T-helper 1 cell treated with Interleukin-12 subunit alpha and Interleukin-12 subunit beta and Interleukin-4 antibody, amounts not matched to agents 30 ng/mL and 1 ng/mL, for 36 hours (primary cell): ENCODE results near the gene NFATC4. TPM values are rescaled to one million over a fixed set of nuclear protein-coding genes. Genes with fewer than 3 reads are reported as not detected.

ENCODE experiments used
- intact Hi-C: fragments of 100-400 bp; cut with micrococcal nuclease; formaldehyde crosslinking; loops from one replicate; pipeline ENCODE4 v1.15.1; 2024
- total RNA-seq: library from RNA; stranded (reverse); gene quantifications from 2 replicates; pipeline ENCODE4 v1.2.3, GENCODE V29; 2022

NFATC4 gene
- total RNA-seq, 1 donor from 2014 or later, result not detected

- intact Hi-C loops, result no loop called here
Observed at GRCh38 chr14:24426912-24427536, 59.0 kb downstream of the NFATC4 start.

GRCh38 chr14:24427537-24428508 lies 59.8 kb downstream of the NFATC4 start:
- intact Hi-C loops, result no loop called here

GRCh38 chr14:24428628-24429394 lies 60.8 kb downstream of the NFATC4 start:
- intact Hi-C loops, result no loop called here

Other genes starting within 250 kb of the NFATC4 start
- 1.1 and 1.7 TPM in 2 replicates for gene FITM1, start 237.5 kb upstream of the NFATC4 start, total RNA-seq
- gene PSME1, start 232.0 kb upstream of the NFATC4 start, total RNA-seq, result 545 and 567 TPM in 2 replicates
- 17.9 and 18.2 TPM in 2 replicates for gene EMC9, start 226.6 kb upstream of the NFATC4 start, total RNA-seq
- gene PSME2, start 221.6 kb upstream of the NFATC4 start, total RNA-seq, result 802 and 822 TPM in 2 replicates
- gene RNF31, start 220.7 kb upstream of the NFATC4 start, total RNA-seq, result 145 and 153 TPM in 2 replicates
- 304 and 321 TPM in 2 replicates for gene IRF9, start 206.9 kb upstream of the NFATC4 start, total RNA-seq
- 72.3 and 78.3 TPM in 2 replicates for gene REC8, start 196.1 kb upstream of the NFATC4 start, total RNA-seq
- gene IPO4, start 179.4 kb upstream of the NFATC4 start, total RNA-seq, result 48.1 and 50.6 TPM in 2 replicates
- gene TM9SF1, start 172.7 kb upstream of the NFATC4 start, total RNA-seq, result 35.8 and 45.3 TPM in 2 replicates
- gene TSSK4, start 162.5 kb upstream of the NFATC4 start, total RNA-seq, result 0.27 and 0.83 TPM in 2 replicates
- gene CHMP4A, start 154.7 kb upstream of the NFATC4 start, total RNA-seq, result 96.5 and 104 TPM in 2 replicates
- 11.8 and 14.5 TPM in 2 replicates for gene MDP1, start 152.1 kb upstream of the NFATC4 start, total RNA-seq
- 187 and 191 TPM in 2 replicates for gene NEDD8, start 135.8 kb upstream of the NFATC4 start, total RNA-seq
- gene GMPR2, start 135.3 kb upstream of the NFATC4 start, total RNA-seq, result 58.0 and 71.9 TPM in 2 replicates
- 148 and 151 TPM in 2 replicates for gene TINF2, start 125.6 kb upstream of the NFATC4 start, total RNA-seq
- 6.4 and 6.7 TPM in 2 replicates for gene TGM1, start 105.0 kb upstream of the NFATC4 start, total RNA-seq
- gene RABGGTA, start 96.6 kb upstream of the NFATC4 start, total RNA-seq, result 51.6 and 55.3 TPM in 2 replicates
- 23.3 and 25.2 TPM in 2 replicates for gene DHRS1, start 68.4 kb upstream of the NFATC4 start, total RNA-seq
- gene NOP9, start 68.3 kb upstream of the NFATC4 start, total RNA-seq, result 40.1 and 42.6 TPM in 2 replicates
- 23.7 and 27.8 TPM in 2 replicates for gene CIDEB, start 60.2 kb upstream of the NFATC4 start, total RNA-seq
- gene LTB4R2, start 58.0 kb upstream of the NFATC4 start, total RNA-seq, result 15.1 and 17.8 TPM in 2 replicates
- 21.6 and 24.2 TPM in 2 replicates for gene LTB4R, start 56.7 kb upstream of the NFATC4 start, total RNA-seq
- 4.3 and 5.3 TPM in 2 replicates for gene ADCY4, start 33.1 kb upstream of the NFATC4 start, total RNA-seq
- 37.1 and 41.9 TPM in 2 replicates for gene RIPK3, start 28.2 kb upstream of the NFATC4 start, total RNA-seq
- 0.12 and 0.17 TPM in 2 replicates for gene NYNRIN, start 30.8 kb downstream of the NFATC4 start, total RNA-seq
- 17.7 and 18.5 TPM in 2 replicates for gene CBLN3, start 61.5 kb downstream of the NFATC4 start, total RNA-seq
- gene KHNYN, start 61.8 kb downstream of the NFATC4 start, total RNA-seq, result 97.9 and 101 TPM in 2 replicates
- 49.9 and 55.0 TPM in 2 replicates for gene SDR39U1, start 74.6 kb downstream of the NFATC4 start, total RNA-seq
- gene CMA1, start 140.1 kb downstream of the NFATC4 start, total RNA-seq, result not detected in 2 replicates
- not detected in 2 replicates for gene CTSG, start 208.1 kb downstream of the NFATC4 start, total RNA-seq
- 14.7 and 15.4 TPM in 2 replicates for gene GZMH, start 241.5 kb downstream of the NFATC4 start, total RNA-seq